ENCODE measurements around the gene LARP1B.
"Not testable (repeated sequence)": the region's sequence is repeated elsewhere in the genome, so short reads cannot be mapped to it uniquely, and the experiment has no call there.

LARP1B gene

DNA sequence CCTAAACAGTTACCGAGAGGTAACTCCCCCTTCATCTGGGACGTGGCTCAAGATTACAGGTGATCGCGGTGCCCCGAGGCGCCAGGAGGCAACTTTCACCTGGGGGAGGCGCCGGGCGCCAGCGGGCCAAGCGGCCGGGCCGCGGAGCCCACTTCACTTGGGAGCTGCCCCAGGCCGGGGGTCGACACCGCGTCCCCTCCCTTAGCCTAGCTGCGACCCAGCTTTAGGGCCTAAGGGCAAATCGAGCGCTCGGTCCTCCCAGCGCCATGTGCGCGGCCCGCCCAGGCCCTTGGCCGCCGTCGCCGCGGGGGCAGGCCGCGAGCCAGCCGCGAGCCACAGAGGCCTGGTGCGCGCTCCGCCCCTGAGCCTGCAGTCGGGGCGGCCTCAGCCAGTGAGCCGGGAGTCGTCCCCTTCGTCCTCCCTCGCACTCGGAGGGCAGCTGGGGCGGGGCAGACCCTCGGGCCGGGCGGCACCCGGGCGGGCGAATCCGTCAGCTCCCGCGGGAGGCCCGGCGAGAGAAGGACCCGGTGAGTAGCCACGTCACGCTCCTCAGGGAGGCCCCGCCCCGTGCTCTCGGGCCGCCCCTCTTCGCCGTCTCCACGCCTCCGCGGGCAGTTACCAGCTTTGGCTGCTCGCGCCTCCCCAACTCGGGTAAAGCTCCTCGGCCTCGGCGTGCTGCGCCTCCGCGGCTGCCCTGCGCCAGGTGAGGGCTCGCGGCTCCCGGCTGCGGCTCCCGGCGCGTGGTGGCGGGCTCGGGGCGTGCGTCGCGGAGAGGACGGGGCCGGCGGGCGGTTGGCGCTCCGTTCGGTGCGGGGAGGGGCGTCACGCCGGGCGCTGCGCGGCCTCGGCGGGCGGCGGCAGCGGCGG is at the start of gene LARP1B:
Gene LARP1B, plus strand, starts transcription at position 614 of the 867 bp plus-strand sequence. CDS start 13,640 bp downstream, outside the sequence.
- DNase-seq = peak; percentile 88 to 89

DNA sequence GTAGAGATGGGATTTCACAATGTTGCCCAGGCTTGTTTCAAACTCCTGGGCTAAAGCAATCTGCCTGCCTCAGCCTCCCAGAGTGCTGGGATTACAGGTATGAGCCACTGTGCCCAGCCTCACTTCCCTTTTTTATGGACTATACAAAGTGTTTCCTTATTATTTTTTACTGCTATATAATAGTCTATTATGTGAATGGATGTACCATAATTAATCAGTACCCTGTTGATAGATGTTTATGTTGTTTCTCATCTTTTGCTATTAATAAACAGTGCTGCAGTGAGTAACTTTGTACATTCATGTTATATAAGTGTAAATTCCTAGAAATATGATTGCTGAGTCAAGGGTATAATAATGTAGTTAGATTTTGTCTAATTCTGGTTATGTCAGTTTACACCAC is 35.8 kb upstream of the LARP1B start:
- DNase-seq = no peak

DNA sequence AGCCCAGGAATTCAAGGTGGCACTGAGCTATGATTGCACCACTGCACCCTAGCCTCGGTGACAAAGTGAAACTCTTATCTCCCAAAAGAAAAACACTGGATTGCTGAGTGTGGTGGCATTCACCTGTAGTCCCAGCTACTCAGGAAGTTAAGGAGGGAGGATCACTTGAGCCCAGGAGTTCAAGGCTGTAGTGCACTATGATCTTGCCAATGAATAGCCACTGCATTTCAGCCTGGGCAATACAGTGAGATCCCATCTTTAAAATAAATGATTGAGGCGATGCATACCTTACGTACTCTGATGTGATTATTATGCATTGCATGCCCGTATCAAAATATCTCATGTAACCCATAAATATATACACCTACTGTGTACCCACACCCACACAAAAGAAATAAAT is 31.2 kb upstream of the LARP1B start:
- DNase-seq = no peak

DNA sequence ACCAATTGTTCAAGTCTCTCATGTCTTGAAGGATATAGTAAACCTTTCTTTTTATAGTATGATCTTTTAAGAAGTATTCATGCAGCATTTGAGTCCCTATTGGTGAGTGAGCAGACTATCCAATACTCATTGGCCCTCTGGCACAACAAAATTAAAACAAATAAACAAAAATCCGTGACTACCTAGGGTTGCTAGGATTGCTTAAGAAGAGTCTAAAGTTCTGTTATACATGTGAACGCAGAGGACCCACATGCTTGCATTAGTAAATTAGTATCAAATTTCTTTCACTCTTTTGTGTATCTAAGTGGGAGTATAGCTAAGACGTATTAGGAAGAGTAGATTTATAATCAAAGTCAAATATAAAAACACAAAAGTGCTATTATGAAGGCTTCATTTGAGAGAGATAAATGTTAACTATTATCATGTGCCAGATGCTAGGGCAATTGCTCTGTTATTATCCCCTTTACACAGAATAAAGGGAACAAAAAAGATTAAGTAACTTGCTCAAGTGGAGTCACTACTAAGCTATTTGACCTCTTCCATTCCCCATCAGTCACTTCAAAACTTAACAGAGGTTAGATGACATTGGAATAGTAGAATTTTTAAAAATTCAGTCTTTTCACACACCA is 29.2 kb upstream of the LARP1B start:
- no peak for DNase-seq

DNA sequence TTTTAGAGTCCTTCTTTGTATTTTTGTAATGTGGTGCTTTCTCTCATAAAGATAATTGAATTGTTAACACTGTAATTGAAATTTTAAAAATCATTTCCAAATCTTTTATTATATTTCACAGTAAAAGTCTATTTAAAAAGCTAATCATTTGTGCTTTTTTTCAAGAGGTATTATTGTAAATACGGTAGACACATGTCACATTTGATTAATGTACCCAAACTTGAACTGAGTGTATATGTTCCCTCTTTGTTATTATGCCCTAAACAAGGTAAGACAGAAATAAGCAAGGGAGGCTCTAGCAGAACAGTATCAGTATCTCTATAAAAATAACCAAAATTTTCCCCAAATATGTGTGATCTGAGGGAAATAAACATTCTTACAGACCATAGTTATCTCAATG is 21.5 kb upstream of the LARP1B start:
- no peak for DNase-seq

DNA sequence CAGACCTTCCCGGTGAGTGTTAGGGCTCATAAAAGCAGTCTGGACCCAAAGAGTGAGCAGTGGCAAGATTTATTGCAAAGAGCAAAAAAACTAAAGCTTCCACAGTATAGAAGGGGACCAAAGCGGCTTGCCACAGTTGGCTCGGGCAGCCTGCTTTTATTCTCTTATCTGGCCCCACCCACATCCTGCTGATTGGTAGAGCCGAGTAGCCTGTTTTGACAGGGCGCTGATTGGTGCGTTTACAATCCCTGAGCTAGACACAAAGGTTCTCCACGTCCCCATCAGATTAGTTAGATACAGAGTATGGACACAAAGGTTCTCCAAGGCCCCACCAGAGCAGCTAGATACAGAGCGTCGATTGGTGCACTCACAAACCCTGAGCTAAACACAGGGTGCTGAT is 14.1 kb upstream of the LARP1B start:
- not testable (repeated sequence) for DNase-seq

DNA sequence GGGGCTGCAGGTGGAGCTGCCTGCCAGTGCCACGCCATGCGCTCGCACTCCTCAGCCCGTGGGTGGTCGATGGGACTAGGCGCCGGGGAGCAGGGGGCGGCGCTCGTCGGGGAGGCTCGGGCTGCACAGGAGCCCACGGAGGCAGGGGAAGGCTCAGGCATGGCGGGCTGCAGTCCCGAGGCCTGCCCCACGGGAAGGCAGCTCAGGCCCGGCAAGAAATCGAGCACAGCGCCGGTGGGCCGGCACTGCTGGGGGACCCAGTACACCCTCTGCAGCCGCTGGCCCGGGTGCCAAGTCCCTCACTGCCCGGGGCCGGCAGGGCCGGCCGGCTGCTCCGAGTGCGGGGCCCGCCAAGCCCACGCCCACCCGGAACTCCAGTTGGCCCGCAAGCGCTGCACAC is 13.6 kb upstream of the LARP1B start:
- DNase-seq = not testable (repeated sequence)

DNA sequence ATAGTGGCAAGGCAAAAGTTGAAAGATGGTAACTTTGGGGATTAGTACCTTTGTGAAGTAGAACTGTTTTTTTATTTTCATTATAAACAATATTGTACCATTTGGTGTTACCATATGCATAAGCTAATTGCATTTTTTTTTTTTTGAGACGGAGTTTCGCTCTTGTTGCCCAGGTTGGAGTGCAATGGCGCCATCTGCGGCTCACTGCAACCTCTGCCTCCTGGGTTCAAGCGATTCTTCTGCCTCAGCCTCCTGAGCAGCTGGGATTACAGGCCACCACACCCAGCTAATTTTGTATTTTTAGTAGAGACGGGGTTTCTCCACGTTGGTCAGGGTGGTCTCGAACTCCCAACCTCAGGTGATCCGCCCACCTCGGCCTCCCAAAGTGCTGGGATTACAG is 9.9 kb upstream of the LARP1B start:
- DNase-seq = peak in 1 of 2 donors; percentile 4

DNA sequence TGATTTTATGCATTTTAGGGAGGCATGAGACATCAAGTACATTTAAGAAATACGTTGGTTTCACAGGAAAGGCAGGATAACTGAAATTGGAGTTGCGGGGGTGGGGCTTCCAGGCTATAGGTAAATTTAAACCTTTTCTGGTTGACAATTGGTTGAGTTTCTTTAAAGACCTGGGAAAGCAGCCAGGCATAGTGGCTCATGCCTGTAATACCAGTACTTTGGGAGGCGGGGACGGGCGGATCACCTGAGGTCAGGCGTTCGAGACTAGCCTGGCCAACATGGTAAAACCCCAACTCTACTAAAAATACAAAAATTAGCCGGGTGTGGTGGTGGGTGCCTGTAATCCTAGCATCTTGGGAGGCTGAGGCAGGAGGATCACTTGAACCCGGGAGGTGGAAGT is 6.2 kb upstream of the LARP1B start:
- DNase-seq = not testable (repeated sequence)

DNA sequence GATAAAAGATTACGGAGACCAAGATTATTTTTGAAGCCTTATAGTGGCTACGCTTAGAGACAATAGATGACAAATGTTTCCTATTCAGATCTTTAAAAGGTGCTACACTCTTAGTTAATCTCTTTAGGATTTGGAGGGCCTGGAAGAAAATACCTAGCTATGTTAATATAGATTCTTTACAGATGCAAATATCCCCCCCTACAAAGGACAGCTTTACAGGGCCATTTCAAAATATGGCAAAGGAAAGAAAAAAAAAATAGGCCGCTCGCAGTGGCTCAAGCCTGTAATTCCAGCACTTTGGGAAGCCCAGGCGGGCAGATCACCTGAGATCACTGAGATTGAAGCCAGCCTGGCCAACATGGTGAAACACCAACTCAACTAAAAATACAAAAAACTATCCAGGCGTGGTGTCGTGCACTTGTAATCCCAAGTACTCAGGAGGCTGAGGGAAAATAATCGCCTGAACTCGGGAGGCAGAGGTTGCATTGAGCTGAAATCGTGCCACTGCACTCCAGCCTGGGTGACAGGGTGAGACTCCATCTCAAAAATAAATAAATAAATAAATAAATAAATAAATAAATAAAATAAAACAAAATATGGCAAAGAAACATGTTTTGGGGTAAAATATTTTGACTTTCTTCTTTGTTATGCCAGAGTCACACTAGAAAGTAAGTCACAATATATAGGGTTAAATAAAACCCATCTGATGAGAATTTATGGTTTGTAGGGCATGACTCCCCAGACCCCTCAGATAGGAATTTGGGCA is 5.5 kb upstream of the LARP1B start:
- not testable (repeated sequence) for DNase-seq

DNA sequence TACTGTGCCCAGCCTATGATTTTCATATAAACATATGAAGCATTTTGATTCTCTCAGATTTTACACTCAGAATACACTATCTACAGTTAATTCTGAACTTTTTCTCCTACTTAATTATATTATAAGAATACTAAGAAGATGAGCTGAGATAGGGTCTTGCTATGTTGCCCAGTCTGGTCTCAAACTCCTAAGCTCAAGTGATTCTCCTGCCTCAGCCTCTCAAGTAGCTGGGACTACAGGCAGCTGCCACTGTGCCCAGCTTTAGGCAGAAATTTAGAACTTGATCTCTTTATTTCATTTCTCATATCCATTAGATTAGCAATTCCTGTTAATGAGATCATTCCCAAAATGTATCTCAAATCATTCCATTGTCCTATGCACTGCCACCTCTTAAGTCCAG is 4.7 kb upstream of the LARP1B start:
- DNase-seq = no peak

DNA sequence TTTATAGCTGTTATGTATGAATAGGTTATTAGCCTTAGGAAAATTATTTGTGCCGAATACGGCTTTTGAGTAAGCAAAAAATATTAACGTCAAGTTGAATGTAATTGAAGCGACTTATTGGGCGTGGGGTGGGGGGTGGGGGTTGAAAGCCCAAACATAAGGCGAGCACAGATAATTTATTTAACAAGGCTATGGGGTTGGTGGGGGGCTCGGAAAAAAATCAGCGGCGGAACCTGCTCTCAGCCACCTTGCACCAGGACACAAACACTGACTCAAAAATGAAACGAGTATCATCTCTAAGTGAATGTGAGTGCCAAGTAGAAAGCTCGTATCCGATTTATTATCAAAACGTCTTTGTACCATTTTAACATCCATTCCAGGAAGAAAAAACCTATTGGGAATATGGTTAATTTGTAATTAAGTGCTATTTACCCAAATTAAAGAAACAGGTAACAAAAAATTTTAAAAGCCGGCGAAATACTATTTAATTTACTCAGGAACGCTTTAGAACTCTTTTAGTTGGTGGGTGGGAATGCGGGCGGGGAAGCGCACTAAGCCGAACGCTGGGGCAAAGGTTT is 902 bp upstream of the LARP1B start:
- DNase-seq = no peak

DNA sequence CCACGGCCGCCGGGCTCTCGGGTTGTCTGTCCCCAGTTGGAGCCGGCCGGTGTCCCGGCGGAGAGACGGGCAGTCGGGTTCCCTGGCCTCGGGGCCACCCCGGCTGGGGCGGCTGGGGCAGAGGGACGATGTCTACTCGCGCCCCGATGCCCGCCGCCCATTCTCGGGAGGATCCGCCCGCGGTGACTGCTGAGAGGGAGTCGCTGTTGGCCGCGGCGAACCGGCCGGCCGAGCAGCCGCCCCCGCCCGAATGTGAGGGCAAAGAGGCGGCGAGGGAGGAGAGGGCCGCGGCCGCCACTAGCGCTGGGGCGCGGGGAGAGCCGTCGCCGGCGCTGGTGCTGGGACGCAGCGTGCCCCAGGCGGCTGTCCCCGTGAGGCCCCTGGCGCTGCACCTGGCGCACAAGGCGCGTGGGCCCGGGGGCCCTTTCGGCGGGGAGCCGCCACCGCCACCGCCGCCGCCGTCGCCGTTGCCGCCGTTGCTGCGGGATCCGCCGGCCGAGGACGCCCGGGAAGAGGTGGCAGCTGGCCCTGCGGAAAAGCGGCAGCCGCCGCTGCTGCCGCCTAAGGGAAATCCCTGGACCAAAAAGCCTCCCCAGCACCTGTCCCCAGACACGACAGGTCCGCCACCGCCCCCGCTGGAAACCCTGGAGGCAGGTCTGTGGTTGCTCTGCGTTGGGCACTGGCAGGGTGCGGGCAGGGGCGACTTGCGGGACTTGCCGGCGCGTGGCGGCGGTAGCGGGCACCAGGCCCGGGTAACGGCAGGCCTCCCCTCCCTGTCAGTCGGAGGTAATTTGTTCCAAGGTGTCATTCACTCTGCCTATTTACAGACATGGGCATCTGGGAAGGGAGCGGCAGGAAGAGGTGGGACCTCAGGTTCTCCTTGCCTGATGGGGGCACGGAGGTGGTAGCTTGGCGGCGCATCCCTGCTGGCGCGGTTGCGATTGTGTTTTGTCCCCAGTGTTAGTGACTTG is 739 bp downstream of the LARP1B start:
- DNase-seq = peak; percentile 37 to 52

DNA sequence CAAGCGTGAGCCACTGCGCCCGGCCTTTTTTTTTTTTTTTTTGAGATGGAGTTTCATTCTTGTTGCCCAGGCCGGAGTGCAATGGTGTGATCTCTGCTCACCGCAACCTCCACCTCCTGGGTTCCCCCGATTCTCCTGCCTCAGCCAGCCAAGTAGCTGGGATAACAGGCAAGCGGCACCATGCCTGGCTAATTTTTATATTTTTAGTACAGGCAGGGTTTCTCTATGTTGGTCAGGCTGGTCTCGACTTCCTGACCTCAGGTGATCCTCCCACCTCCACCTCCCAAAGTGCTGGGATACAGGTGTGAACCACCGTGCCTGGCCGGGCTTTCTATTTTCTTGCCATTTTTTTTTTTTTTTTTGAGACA is 5.3 kb downstream of the LARP1B start:
- not testable (repeated sequence) for DNase-seq

DNA sequence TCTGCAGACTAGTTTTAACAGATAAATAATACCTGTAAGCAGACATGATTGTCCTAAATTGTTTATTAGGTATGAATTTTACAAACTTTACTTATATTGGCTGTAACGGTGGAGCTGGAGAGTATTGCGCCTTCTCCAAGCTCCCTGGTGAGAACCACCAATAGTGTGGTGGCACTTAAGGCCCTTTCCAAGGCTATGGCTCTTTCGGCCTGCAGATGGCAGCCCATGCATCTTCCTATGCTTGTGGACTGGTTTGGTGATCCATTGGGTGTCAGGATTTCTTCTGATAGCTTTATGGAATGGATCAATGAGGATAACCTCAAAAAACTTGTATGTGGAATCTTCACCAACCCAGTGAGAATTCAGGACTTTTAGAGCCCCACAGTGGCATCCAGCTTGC is 7.8 kb downstream of the LARP1B start:
- no peak for DNase-seq

DNA sequence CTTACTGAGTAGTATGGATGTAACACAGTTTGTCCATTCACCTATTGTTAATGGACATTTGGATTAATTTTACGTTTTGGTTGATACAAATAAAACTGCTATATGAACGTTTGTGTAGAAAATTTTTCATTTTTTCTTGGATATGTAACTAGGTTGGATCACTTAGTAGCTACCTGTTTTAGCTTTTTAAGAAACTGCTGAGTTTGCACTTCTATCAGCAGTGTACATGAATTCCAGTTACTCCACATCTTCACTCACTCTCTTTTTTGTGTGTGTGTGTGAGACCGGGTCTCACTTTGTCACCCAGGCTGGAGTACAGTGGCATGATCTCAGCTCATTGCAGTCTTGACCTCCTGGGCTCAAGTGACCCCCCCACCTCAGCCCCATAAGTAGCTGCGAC is 15.4 kb downstream of the LARP1B start:
- no peak for DNase-seq

DNA sequence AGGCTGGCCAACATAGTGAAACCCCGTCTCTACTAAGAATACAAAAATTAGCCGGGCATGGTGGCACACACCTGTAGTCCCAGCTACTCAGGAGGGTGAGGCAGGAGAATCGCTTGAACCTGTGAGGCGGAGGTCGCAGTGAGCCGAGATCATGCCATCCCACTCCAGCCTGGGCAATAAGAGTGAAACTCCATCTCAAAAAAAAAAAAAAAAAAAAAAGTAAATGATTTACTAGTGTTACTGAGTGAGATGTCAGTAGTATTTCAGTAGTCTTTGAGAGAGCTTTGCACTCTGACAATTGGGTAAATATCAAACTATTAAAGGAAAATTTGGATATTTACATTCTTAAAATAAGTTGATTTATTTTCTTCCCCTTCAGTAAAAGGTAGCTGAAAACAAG is 34.2 kb downstream of the LARP1B start:
- not testable (repeated sequence) for DNase-seq

DNA sequence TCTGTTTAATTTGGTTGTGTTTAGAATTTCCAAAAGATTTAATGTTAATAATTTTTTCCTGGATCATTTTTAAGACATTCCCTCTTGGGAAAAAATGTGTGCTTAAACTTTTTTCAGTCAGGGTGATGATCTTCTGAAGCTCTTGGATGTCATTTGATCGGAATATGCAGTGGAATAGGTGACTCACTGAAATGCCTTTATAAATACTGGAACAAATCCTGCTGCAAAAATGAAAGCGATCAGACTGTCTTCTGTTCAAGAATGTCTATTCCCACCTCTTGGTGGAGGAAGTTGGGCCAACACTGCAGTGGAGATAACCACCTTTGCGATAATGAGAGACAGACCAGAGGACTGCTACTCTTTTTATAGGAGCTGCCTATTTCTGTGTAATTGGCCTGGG is 46.7 kb downstream of the LARP1B start:
- DNase-seq = no peak

DNA sequence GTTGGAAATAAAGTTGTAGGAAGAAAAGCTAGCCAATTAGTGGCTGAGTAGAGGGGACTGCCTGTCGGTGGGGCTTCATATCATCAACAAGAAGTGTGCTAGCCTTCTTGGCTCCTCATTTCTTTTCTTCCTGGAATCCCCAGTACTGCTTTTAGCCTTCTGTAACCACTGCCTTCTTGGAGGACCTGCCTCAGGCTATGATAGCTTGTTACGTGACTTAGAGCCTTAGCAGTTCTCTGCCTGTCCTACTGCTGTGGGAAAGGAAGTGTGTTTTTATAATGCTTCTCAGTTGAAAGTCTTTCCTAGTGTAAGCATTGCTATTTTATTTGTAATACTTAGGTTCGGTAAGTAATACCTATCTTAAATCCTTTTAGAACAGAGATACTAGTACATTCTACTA is 61.9 kb downstream of the LARP1B start:
- no peak for DNase-seq

DNA sequence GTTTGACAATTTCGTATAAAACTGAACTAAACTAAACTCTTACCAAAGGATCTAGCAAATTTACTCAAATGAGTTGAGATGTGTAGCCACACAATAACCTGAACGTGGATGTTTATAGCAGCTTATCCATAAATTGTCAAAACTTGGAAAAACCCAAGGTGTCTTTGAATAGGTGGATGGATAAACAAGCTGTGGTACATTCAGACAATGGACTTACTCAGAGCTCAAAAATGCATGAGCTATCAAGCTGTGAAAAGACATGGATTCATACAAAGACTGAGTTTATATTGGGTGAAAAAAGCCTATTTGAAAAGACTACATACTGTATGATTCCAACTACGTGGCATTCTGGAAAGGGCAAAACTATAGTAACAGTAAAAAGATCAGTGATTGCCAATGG is 69.5 kb downstream of the LARP1B start:
- DNase-seq = no peak

DNA sequence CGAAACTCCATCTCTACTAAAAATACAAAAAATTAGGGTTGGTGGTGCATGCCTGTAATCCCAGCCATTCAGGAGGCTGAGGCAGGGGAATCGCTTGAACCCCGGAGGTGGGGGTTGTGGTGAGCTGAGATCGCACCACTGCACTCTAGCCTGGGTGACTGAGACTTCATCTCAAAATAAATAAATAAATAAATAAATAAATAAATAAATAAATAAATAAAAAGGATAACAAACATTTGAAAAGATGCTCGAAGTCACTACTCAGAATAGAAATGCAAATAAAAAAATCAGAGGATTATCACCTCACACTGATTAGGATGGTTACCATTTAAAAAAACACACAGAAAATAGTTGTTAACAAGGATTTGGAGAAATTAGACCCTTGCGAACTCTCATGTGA is 73.8 kb downstream of the LARP1B start:
- DNase-seq = no peak

DNA sequence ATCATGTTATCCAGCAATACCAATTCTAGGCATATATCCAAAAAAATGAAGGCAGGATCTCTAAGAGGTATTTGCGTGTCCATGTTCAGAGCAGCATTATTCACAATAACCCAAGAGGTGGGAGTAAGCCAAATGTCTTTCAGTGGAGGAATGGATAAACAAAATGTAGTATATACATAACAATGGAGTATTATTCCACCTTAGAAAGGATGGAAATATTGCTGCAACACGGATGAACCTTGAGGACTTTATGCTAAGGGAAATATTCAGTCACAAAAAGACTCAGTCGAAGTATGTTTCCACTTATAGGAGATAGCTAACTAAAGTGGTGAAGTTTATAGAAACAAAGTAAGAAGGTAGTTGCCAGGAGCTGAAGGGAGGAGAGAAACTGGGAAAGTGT is 74.3 kb downstream of the LARP1B start:
- DNase-seq = no peak

Measured in stimulated activated CD4-positive, alpha-beta T cell treated with anti-CD3 and anti-CD28 coated beads, Interleukin-2, amount 100 ng/mL, for 48 hours (primary cell).